Measurements from ENCODE around the gene FHOD3.
"Not testable (repeated sequence)": the region's sequence is repeated elsewhere in the genome, so short reads cannot be mapped to it uniquely, and the experiment has no call there.

FHOD3 gene

GRCh38 chr18:36352384-36352783 lies 54.9 kb downstream of the FHOD3 start:
- DNase-seq, result no peak

- DNase-seq, result no peak
These were observed 57.5 kb downstream of the FHOD3 start for GRCh38 chr18:36354989-36355388.

DNA sequence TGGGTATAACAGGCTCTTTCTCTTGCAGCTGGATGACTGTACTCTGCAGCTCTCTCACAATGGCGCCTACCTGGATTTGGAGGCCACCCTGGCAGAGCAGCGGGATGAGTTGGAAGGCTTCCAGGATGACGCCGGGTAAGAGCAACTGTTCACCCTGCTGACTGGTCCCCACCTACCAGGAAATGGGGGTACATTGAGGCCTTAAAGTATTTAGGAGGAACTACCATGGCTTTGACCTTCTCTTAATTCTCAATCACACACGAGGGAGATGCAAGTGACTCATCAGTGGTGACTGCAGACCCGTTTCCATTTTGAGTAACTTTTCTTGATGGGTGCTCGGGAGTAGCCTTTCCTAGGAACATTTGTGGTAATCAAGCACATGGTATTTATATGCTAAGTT lies 58.0 kb downstream of the FHOD3 start:
- DNase-seq, result no peak

DNA sequence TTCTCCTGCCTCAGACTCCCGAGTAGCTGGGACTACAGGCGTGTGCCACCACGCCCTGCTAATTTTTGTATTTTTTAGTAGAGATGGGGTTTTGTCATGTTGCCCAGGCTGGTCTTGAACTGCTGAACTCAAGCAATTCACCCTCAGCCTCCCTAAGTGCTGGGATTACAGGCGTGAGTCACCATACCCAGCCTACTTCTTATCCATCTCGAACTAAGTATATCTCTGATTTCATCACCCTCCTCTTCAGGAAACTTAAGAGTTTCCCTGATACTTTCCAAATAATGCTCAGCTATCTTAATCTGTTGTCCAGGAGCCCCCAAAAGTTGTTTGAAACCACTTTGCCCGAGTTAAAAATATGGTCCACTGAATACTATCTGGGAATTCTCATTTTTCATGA lies 59.2 kb downstream of the FHOD3 start:
- DNase-seq, result not testable (repeated sequence)

DNA sequence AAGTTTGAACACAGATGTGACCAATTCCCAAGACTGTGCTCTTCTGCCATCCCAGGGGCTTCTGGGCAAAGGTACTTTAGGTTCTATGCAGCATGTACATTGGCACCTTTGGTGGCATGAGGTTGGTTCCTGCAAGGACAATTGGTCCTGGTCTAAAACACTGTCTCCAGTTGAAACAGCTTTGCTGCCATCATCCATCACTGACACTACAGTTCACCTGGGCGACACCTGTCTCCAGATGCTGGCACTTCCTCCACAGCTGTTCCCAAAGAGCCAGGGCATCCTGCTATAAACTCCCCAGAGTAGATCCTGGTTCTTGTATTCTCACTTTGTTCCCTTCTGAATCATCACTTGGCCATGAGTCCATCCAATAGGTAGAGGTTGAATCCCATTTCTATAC lies 60.6 kb downstream of the FHOD3 start:
- DNase-seq, result no peak

- no peak for DNase-seq
These were observed 62.9 kb downstream of the FHOD3 start for GRCh38 chr18:36360256-36360909.

DNA sequence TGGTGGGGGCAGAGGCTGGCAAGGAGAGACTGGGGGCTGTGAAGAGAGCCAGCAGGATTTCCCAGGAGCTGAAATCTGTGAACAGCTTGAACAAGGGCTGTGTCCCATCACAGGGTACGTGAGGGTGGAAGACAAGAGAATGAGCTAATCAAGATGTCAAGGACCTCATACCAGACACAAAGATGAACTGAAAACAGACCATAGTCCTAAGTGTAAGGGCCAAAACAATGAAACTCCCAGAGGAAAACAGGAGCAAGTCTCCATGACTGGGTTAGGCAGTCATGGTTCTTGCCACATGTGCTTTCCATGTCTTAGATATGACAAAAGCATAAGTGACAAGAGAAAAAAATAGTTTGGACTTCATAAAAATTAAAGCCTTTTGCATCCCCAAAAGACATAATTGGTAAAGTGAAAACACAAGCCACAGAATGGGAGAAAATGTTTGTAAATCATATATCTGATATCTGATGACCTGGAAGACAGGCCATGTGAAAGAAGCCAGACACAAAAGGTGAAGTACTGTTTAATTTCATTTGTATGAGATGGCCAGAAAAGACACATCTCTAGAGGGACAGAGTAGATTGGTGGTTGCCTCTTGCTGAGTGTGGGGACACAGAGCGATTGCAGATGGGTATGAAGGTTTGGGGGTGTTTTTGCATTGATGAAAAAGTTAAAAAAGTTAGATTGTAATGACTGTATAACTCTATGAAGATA lies 67.6 kb downstream of the FHOD3 start:
- DNase-seq, result no peak

GRCh38 chr18:36365836-36366775 lies 68.6 kb downstream of the FHOD3 start:
- DNase-seq, result no peak

DNA sequence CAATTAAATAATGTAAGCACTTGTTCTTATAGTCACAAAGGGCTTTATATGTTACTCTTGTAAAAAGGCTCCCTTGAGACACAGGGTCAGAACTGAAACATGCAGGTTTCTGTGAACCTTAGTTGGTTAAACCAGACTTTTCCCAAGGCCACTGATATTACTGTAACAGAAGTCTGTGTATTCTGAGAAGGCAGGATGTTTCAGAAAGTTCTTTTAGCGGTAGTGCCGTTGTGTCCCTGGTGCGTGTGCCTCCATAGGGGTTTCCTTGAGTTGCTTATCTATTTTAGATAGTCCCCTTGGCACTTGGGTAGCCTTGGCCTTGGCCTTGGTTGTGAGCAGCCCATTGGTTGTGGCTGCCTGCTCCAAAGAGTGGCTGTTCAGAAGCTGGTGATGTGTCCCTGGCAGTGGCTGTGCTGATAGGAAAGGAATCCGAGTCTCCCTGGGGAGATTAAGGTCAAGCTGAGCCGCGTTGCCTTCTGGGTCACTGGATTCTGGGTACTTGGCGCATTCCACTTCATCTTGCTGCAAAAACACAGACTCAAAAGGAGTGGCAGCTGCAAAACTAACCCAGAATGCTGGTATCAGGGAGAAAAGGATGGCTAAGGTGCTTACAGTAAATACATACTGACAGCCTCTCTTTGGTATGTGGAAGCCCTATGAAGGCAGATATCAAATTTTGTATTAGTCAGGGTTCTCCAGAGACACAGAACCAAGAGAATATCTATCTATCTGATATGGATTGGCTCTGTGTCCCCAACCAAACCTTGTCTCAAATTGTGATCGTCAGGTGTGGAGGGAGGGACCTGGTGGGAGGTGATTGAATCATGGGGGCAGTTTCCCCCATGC lies 69.7 kb downstream of the FHOD3 start:
- DNase-seq, result no peak

- DNase-seq, result no peak
These were observed 71.4 kb downstream of the FHOD3 start for GRCh38 chr18:36368889-36369288.

- no peak for DNase-seq
These were observed 75.4 kb downstream of the FHOD3 start for GRCh38 chr18:36372903-36373311.

DNA sequence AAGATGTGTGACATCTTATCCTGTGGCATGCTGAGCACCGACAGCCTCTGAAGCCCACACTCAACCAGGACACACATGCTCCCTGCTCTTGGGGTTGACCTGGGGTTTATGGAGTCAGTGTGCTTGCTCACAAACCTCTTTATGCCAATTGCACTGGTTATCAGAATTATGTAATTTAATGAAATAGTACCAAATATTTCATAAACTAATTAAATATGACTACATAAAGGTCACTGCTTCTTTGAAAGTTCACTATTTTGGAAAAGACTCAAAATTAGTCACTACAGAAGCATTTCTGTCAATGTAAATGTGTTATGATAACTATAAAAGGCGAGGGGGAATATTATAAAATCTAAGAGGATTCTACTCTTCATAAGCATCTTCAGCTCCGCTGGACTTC lies 76.7 kb downstream of the FHOD3 start:
- DNase-seq, result no peak

- no peak for DNase-seq
These were observed 77.6 kb downstream of the FHOD3 start for GRCh38 chr18:36375118-36375517.

DNA sequence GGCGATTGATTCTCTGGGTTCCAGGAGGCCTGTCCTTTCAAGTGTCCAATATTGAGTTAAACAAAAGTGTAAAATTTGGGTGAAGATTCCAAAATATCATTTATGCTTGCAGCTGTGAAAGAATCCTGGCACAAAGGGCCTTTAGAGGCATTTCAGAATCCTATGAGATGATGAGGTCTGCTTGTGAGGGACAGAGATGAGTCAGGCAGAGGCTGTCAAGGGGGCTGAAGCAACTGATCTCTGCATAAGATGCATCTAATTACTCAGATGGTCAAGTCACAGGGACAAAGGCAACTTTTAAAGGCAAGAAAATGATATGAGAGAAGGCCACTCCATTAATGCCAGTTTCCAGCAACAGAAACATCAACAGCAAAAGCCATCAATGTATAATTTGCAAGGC lies 78.8 kb downstream of the FHOD3 start:
- no peak for DNase-seq

DNA sequence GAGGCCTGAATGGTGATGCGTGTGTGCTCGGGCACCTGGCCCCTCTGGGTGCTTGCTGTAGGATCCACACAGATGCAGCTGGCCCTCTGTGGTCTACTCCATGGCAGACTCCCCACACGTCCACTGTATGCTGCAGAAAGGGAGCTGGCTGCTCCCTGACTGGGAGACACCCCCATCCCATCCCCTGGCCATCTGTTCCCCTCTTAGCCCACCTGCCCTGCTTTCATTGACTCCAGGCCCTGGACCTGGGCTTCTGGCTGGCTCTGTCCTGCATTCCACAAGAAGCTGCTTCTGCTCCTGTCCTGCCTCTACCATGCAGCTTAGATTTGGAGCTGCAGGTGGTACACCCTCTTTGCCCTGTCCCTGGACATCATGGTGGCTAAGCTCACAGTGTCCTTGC lies 80.1 kb downstream of the FHOD3 start:
- no peak for DNase-seq

GRCh38 chr18:36378205-36378604 lies 80.7 kb downstream of the FHOD3 start:
- DNase-seq, result no peak

DNA sequence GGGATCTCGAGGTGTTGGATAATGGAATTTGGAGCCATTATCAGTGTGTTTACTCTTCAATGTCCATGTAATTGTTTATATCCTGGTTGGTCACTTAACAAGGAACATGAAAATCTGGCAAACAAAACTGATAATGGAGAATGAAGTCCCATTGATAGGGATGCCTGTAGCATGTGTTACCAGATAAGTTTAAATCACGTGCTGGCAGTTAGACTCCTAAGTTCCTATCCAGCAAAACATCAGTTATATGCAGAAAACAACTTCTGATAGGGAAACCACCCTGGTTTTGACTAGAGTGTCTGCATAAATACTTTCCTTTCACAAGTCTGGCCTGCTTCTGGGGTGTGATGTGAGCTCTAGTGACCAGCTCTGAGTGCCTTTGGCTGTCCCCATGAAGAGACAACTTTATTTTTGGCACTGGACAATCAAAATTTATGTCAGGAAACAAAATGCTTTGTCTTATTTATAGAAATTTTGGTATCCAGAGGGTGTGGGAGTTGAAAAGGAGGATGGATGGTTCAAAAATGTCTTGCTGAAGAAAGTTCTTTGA lies 82.0 kb downstream of the FHOD3 start:
- no peak for DNase-seq

- DNase-seq, result no peak
These were observed 82.8 kb downstream of the FHOD3 start for GRCh38 chr18:36380173-36380827.

DNA sequence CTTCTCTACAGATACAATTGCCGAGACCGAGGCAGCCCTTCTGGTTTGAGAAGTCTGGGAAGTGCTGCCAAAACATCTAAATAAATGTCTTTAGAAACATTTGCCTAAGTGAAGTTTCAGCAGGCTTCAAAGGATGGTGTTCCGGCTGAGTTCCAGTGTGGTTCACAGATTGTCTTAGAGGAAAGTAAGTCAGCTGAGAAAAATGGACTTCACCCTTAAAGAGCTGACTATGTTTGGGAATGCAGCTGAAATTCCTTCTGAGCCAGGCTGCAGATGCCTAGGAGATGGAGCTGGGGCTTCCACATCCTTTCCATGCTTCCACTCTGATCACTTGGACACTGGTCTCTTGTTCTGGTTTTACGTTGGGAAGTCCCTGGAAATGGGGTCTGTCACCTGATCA lies 83.6 kb downstream of the FHOD3 start:
- DNase-seq, result no peak

DNA sequence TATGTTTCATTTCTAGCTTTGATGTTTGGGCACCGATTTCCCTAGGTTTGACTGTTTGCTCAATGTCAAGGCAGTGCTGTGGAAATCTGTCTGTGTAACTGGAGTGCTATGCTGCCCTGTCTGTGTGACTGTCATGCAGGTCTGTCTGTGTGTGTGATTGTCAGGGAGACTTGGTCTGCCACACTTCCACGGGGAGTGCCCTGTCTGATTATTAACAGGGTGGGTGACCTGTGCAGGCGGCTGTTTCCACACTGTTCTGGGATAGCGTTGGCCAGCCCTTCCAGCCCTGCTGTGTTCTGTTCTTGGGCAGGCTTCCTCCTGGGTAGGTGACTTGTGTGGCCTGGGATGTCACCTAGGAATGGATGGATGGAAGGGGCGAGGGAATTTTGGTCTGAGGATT lies 85.3 kb downstream of the FHOD3 start:
- no peak for DNase-seq

- no peak for DNase-seq
These were observed 88.8 kb downstream of the FHOD3 start for GRCh38 chr18:36386150-36386920.

All from NCI-H1092 treated with DMSO at 0.1 percent for 48 hours (cell line).